ENCODE results near the gene C19orf73.
"Not testable (repeated sequence)": the region's sequence is repeated elsewhere in the genome, so short reads cannot be mapped to it uniquely, and the experiment has no call there.

Gene C19orf73

DNA sequence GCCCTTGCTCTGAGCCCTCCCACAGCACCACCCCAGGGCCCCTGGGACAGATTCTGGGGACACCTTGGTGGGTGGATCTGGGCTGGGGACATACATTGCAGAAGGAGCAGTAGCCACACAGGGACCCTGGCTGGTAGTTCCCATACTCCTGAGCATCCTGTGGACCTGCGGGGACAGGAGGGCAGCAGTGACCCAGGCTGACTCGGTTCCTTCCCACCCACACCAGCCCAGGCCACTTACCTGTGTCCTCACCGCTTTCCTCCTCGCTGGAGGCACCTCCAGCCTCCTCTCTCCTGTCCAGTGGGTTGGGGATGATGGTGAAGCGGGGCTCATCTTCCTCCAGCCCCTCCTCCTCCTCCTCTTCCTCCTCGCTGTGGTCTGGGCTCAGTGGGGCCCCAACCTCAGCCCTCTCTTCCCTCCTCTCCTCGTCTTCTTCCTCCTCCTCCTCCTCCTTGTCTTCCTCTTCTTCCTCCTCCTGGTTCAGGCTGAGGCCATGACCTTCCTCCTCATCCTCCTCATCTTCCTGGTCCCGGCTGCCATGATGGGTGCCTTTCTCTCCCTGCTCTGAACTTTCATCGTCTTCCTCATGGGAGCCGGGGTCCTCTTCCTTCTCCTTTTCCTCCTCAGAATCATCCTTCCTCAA, 34.3 kb upstream of the C19orf73 start:
- no peak for TF ChIP-seq POLR2A (IDR thresholded peaks at IDR 0.05; ENCODE audit: low read length)
- TF ChIP-seq GATA1 (IDR thresholded peaks at IDR 0.05; ENCODE audit: low read depth, low read length), result no peak
- DNase-seq, result no peak

- TF ChIP-seq POLR2A (IDR thresholded peaks at IDR 0.05; ENCODE audit: low read length), result no peak
- no peak for DNase-seq
These were observed 33.2 kb upstream of the C19orf73 start for GRCh38 chr19:49152119-49152550.

GRCh38 chr19:49151267-49152118, 32.5 kb upstream of the C19orf73 start:
- DNase-seq, result peak in 1 of 2 experiments; percentile 71
- TF ChIP-seq POLR2A (IDR thresholded peaks at IDR 0.05; ENCODE audit: low read length) (no peak), GATA1 (IDR thresholded peaks at IDR 0.05; ENCODE audit: low read depth, low read length) (no peak)

DNA sequence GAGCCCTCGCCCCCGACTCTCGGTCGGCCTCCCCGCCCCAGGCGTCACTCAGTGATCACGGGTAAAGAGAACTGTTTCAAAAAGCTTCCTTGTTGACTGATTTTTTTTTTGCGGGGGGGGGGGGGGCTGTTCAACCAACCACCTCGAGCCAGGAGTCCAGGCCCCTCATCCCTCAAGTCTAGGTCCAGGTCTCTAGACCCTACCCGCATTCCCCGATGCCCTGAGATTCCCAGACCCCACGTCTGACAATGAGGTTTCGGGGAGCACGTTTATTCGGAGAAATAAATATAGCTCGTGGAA, 32.0 kb upstream of the C19orf73 start:
- no peak for DNase-seq
- TF ChIP-seq GATA1 (IDR thresholded peaks at IDR 0.05; ENCODE audit: low read depth, low read length), result no peak
- no peak for TF ChIP-seq POLR2A (IDR thresholded peaks at IDR 0.05; ENCODE audit: low read length)

- TF ChIP-seq GATA1 (IDR thresholded peaks at IDR 0.05; ENCODE audit: low read depth, low read length) (no peak), POLR2A (IDR thresholded peaks at IDR 0.05; ENCODE audit: low read length) (peak; percentile 20)
- peak; percentile 88 for DNase-seq
These were observed 31.4 kb upstream of the C19orf73 start for GRCh38 chr19:49150106-49150943.

- TF ChIP-seq GATA1 (IDR thresholded peaks at IDR 0.05; ENCODE audit: low read depth, low read length), result no peak
- TF ChIP-seq POLR2A (IDR thresholded peaks at IDR 0.05; ENCODE audit: low read length), result no peak
- DNase-seq, result peak; percentile 84 to 85
These were observed 30.7 kb upstream of the C19orf73 start for GRCh38 chr19:49149652-49150105.

DNA sequence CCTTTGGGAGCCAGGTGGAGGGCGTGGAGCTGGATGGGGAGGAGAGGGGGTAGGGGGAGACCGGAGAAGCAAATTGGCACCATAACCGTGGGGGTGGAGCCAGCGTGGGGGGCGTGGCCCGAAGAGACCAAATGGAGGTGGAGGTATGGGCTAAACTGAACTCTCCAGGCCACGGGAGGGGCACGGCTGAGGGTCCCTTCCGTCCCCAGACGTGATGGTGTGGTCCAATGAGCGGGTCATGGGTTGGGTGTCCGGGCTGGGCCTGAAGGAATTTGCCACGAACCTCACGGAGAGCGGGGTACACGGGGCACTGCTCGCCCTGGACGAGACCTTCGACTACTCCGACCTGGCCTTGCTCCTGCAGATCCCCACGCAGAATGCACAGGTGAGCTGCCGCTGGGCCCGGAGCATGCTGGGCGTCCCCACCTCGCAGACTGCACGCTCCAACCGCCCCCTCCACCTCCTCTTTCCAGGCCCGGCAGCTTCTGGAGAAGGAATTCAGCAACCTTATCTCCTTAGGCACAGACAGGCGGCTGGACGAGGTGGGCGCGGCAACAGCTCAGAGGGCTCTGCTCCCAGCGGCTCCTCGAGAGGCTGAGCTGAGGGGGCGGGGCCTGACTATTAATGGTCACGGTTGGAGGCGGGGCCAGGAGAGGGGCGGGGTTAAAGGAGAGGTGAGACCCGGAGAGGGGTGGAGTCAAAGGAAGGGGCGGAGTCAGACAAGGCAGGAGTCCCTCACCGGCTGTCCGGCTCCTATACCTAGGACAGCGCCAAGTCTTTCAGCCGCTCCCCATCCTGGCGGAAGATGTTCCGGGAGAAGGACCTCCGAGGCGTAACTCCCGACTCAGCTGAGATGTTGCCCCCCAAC, 30.1 kb upstream of the C19orf73 start:
- TF ChIP-seq GATA1 (IDR thresholded peaks at IDR 0.05; ENCODE audit: low read depth, low read length), result no peak
- DNase-seq, result peak; percentile 97 to 99

GRCh38 chr19:49148044-49148682, 29.2 kb upstream of the C19orf73 start:
- TF ChIP-seq GATA1 (IDR thresholded peaks at IDR 0.05; ENCODE audit: low read depth, low read length) (no peak), POLR2A (IDR thresholded peaks at IDR 0.05; ENCODE audit: low read length) (no peak)
- DNase-seq, result no peak

GRCh38 chr19:49146408-49146770, 27.4 kb upstream of the C19orf73 start:
- not testable (repeated sequence) for DNase-seq

GRCh38 chr19:49145573-49146407, 26.8 kb upstream of the C19orf73 start:
- peak; percentile 85 to 88 for DNase-seq
- no peak for TF ChIP-seq POLR2A (IDR thresholded peaks at IDR 0.05; ENCODE audit: low read length)
- no peak for TF ChIP-seq GATA1 (IDR thresholded peaks at IDR 0.05; ENCODE audit: low read depth, low read length)

DNA sequence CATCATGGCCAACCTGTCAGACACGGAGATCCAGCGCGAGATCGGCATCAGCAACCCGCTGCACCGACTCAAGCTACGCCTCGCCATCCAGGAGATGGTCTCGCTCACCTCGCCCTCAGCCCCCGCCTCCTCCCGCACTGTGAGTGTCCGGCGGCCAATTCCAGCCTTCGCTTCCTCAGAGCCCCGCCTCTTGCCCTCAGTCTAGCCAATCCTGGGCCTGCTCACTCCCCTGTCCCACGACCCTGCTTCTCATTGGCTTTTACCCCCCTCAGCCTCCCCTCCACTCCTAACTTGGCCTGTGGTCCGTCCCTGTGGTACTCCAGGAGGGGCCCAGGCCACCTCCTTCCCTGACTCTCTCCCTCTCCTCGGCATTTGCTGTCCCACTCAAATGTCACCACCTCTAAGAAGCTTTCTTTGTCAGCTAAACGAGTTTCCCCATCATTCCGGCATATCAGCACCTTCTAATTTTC, 24.0 kb upstream of the C19orf73 start:
- peak; percentile 83 to 85 for DNase-seq
- peak; percentile 27 for TF ChIP-seq POLR2A (IDR thresholded peaks at IDR 0.05; ENCODE audit: low read length)
- no peak for TF ChIP-seq GATA1 (IDR thresholded peaks at IDR 0.05; ENCODE audit: low read depth, low read length)

GRCh38 chr19:49141352-49141751, 22.4 kb upstream of the C19orf73 start:
- TF ChIP-seq POLR2A (IDR thresholded peaks at IDR 0.05; ENCODE audit: low read length), result no peak
- TF ChIP-seq GATA1 (IDR thresholded peaks at IDR 0.05; ENCODE audit: low read depth, low read length), result no peak

More at GRCh38 chr19:49141352-49141751, 22.4 kb upstream of the C19orf73 start:
- DNase-seq, result no peak
